NCI-H2107 treated with DMSO at 0.1 percent for 48 hours (cell line): ENCODE data around the gene ITIH4.
"Not testable (repeated sequence)": the region's sequence is repeated elsewhere in the genome, so short reads cannot be mapped to it uniquely, and the experiment has no call there.

Source experiments
- DNase-seq: peaks from one replicate; lab custom pipeline; 2025; ENCODE audit not compliant: unreplicated experiment; lab: John Stamatoyannopoulos, UW

The ITIH4 gene

DNA sequence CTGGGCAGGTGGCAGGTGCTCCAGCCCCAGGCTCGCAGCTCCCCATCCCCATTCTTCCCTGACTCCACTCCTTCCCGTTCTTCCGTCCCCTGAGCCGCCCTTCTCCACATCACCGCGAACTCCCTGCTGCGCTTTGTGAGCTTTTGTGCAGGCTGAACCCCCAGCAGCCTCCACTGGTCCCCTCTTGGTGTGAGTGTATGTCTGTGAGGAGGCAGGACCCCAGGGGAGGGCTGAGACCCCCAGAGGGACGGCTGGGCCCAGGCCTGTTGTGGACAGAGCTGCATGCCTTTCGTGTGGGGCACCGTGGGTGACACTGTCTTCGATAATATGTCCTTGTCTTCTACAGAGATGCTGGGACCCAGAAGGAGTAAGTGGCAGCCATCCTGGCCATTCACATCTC lies 43.2 kb downstream of the ITIH4 start:
- no peak for DNase-seq

DNA sequence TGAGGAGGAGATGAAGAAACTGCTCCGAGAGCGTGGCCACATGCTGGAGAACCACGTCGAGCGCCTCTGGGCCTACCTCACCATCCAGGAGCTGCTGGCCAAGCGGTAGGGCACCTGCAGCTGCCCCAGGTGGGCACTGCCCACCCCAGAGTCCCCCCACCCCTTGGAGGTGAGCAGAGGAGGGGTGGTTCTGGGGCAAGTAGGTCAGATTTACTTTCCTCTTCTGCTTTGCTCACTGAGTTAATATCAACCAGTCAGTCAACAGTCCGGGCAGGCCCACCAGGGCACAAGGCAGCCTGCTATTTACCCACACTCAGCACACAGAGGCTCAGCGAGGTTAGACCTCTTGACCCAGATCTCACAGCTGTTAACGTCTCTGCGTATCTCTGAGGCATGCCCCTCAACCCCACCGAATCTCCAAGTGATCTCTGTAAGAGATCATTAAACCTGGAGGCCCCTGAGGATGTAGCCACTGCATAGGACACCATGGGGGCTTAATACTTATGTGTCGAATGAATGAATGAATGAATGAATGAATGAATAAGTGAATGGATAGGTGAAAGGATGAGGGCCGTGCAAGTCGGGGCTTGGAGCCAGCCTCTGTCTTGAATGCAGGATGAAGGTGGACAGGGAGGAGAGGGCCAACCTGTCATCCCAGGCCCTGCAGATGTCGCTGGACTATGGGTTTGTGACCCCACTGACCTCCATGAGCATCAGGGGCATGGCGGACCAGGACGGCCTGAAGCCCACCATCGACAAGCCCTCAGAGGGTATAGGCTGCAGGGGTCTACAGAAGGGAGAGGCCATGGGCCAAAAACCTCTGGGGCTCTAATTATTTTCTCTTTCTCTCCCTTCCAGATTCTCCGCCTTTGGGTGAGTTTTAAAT lies 43.9 kb downstream of the ITIH4 start:
- no peak for DNase-seq

DNA sequence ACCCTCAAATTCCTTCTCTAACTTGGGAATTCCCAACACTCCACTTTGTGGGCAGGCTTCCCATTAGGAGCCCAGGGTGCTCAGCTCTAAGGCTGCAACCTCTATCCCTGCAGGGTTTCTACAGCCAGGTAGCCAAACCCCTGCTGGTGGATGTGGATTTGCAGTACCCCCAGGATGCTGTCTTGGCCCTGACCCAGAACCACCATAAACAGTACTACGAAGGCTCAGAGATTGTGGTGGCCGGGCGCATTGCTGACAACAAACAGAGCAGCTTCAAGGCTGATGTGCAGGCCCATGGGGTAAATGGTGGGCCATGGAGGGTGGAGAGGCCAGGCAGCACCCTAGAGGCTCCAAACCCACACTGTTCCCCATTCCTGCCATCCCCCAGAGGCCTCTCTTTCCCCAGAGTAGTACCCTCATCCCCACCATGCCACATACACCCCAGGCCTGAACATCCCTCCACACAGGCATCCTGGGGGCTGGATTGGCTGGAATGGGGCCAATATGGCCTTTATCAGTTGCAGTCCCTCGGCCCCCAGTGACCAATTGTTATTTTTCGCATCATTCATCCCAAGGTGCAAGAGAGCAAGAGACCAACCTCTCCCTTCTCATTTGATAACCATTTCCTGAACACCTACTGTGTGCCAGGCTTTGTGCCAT lies 45.4 kb downstream of the ITIH4 start:
- no peak for DNase-seq

DNA sequence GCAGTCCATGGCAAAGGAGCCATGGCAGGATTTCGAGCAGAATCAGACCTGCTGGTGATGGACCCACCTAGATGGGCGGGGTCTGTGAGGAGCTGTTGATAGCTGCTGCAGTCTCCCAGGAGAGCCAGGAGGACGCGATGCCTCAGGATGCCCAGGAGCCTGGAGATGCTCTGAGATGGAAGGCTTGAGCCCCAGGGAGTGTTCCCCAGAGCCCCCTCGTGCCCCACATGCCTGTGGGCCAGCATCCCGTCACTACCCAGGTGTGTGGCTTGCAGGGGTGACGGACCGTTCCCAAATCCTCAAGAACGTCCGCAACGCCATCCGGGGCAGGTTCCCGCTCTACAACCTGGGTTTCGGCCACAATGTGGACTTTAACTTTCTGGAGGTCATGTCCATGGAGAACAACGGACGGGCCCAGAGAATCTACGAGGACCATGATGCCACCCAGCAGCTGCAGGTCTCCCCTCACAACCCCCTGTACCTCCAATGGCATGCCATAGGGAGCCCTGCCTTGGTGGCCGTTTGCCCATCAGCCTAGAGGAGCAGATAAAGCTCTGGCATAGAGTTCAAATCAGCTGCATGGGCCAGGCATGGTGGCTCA lies 46.4 kb downstream of the ITIH4 start:
- no peak for DNase-seq

DNA sequence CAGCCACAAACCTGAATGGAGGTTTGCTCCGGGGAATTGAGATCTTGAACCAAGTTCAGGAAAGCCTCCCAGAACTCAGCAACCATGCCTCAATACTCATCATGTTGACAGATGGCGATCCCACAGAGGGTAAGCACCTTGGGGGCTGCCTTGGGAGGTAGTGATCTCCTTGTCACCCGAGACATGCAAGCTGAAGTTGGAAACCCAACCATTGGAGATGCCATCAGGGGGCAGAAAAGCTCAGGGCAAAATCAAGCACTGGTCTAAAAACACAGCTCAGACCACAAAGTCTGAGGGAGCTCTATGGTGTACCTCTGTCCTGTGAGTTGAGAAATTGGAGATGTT lies 47.3 kb downstream of the ITIH4 start:
- no peak for DNase-seq

DNA sequence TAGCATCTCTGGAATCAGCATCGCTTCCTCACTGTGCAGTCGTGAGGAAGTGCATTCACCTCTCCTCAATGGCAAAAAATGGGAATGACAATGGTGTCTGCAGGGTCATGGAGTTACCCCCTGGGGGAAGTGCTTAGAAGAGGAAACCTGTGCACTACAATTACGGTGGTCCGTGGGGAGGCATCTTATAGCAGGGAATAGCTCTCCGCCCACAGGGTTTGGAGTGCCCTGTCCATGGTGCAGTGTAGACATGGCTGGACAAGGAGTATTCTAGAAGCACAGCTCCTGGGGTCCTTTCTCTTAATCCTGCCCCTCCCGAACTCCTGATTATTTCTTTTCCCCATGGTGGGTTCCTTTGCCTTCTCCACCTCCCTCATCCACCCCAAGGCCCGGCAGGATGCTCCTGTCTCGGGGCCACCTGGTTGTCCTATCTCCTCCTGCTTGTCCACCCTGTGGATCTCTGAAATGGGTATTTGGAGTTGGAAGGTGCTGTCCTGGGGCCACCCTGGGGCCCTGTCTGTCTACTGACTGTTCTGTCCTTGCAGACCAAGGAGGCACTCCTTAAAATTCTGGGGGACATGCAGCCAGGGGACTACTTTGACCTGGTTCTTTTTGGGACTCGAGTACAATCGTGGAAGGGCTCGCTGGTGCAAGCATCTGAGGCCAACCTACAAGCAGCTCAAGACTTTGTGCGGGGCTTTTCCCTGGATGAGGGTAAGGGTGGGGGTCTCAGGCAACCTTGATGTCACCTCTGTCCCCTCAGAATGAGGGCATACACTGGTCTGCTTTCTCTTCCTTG lies 47.9 kb downstream of the ITIH4 start:
- no peak for DNase-seq

DNA sequence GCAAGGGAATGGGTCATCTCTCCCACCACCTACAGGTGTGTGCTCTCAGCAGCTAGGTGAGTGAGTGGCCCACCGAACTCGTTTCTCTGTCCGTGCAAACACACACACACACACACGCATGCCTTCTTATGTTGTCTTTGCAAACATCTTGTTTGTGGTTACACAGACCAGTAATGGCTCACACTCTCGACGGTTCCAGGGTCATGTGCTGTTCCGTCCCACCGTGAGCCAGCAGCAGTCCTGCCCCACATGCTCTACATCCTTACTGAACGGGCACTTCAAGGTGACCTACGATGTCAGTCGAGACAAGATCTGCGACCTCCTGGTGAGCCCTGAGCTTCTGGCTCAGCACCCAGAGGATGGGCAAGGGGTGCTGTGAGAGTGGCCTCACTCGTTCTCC lies 48.7 kb downstream of the ITIH4 start:
- no peak for DNase-seq

DNA sequence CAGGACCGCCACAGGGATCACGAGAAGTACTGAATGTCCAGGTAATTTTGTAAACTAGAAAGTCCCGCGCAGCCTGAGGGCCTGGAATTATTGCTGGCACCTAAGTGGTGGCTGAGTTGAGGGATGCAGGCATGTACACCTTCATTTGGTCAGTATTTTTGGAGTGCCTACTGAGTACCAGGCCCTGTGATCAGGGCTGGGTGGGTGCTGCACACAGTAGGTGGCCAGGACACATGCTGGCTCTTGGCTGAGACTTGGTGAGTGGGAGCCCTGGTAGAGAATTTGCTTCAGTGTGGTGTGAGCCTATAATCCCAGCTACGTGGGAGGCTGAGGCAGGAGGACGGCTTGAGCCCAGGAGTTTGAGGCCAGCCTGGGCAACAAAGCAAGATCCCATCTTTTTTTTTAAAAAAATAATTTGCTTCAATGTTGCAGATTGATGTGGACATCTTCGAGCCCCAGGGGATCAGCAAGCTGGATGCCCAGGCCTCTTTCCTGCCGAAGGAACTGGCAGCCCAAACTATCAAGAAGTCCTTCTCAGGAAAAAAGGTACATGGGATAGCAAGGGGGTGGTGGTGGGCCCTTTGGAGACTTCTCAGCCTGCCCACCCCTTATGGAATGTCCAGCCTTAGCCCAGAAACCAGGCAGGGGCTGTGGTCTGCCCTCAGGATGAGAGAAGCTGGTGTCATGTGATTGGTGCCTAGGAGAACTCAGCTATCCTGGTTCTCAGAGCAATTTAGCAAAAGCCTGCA lies 50.5 kb downstream of the ITIH4 start:
- no peak for DNase-seq

DNA sequence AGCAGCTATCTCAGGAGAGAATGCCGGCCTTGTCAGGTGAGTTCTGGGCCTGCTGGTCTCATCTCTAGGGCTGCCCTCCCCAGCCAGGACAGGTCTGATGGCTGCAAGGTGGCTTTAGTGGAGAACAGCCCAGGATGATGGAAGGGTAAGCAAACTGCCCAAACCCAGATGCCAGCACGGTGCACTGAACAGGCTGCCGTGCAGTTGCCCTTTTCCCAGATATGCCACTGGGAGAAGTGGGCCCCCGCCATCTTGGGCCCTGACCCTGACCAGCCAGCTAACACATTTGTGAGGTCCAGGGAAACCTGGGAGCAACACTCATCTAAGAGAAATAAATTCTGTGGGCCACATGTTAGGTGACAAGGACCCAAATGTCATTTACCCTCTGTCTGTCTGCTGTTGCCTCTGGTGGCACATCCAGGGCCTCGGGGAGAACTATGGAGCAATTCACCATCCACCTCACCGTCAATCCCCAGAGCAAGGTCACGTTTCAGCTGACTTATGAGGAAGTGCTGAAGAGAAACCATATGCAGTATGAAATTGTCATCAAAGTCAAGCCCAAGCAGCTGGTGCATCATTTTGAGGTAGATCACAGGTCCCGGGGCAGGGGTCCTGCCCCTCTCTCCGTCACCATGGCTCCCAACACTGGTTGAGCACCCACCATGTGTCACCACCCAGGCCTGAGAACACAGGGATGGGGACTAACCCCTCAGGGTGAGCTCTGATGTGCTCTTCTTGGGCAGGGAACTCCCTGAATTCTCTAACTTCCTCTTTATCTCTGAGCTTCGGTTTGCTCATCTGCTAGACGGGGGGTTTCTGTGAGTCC lies 51.2 kb downstream of the ITIH4 start:
- no peak for DNase-seq

DNA sequence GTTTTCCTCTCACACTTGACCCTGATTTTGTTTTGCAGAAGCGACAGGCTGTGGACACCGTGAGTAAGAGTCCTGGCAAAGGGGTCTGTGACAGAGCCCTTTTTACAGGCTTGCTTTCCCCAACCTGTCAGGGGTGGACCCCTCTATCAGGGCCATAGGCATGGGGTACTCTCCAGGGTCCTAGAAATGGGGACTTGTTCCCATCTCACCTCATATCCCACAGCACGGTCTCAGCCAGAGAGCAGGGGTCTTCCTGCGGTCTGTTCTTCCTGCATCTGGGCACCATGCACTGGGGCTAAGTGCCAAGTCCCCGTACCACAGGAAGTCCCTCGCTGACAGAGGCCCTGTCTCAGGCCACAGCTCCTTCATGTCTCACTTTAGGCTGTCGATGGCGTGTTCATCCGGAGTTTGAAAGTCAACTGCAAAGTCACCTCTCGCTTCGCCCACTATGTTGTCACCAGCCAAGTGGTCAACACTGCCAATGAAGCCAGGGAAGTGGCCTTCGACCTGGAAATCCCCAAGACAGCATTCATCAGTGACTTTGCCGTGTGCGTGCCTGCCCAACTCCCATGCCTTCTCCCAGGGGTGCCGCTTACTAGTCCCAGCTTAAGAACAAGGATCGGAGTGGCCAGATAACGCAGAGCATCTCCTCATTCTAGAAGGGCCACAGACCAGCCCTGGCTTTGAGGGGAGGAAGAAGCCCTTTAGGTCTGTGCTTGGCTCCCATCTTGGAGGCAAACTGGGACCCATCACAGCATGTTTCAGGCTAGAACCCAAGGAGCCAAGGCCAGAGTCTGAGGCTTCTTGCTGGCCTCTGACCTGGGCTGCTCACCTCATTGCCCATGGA lies 52.3 kb downstream of the ITIH4 start:
- no peak for DNase-seq

DNA sequence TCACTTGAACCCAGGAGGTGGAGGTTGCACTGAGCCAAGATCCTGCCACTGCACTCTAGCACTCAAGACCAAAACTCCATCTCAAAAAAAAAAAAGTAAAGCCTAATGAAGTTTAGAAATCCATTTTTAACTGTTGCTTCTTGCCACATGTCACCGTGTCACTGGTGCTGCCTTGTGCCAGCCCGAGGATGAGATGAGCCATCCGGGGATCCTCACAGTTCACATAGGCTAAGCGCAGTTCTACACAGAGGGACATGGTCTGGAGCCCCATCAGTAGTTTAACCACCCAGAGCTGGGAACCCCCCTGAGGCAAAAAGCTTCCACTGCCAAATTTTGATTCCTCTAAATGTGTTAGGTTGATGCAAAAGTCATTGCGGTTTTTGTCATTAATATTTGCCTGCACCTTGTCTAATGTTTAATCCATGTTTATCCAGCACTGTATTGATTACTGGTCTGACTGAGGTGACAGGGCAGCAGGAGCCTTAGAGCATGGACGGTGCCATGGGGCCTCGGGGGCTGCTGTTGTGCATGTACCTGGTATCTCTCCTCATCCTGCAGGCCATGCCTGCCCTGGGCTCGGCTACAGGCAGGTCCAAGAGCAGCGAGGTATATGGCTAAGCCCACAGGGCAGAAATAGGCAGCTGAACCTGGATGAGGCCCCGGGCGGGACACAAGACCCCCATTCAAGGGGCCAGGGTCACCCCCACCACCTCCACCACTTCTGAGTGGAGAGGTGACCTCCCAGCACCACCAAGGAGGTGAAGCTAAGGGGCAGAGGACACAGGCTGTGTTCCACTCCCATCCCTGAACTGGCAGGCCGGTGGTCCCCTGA lies 53.1 kb downstream of the ITIH4 start, which contains the start of gene ITIH1:
Gene ITIH1 (plus strand): TSS at position 473 of the 832 bp plus-strand sequence. CDS start 17 bp downstream, at position 490.
- DNase-seq, result no peak

DNA sequence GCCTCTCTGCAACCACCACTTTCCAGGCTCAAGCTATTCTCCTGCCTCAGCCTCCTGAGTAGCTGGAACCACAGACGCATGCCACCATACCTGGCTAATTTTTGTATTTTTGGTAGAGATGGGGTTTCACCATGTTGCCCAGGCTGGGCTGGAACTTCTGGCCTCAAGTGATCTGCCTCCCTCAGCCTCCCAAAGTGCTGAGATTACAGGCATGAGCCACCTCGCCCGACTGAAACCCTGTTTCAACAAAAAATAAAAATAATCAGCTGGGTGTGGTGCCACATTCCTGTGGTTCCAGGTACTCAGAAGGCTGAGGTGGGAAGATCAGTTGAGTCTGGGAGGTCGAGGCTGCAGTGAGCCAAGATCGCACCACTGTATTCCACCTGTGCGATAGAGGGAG lies 54.0 kb downstream of the ITIH4 start:
- not testable (repeated sequence) for DNase-seq

DNA sequence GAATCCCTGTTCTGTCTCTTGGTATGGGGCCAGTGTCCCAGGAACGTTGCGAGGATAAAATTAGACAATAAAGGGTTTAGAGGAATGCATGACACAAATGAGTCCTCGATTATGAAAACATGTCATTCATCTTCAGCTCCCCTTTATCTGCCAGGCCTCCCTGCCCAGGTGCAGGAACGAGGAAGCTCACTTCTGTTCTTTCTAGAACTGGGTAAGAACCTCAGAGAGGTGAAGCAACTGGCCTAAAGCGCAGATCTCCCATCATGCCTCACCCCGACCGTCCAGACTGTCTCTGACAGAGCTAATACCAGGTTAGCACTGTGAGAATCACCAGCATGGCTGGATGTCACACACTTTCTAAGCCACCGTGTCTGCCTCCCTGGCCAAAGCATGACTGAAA lies 54.6 kb downstream of the ITIH4 start:
- DNase-seq, result no peak

DNA sequence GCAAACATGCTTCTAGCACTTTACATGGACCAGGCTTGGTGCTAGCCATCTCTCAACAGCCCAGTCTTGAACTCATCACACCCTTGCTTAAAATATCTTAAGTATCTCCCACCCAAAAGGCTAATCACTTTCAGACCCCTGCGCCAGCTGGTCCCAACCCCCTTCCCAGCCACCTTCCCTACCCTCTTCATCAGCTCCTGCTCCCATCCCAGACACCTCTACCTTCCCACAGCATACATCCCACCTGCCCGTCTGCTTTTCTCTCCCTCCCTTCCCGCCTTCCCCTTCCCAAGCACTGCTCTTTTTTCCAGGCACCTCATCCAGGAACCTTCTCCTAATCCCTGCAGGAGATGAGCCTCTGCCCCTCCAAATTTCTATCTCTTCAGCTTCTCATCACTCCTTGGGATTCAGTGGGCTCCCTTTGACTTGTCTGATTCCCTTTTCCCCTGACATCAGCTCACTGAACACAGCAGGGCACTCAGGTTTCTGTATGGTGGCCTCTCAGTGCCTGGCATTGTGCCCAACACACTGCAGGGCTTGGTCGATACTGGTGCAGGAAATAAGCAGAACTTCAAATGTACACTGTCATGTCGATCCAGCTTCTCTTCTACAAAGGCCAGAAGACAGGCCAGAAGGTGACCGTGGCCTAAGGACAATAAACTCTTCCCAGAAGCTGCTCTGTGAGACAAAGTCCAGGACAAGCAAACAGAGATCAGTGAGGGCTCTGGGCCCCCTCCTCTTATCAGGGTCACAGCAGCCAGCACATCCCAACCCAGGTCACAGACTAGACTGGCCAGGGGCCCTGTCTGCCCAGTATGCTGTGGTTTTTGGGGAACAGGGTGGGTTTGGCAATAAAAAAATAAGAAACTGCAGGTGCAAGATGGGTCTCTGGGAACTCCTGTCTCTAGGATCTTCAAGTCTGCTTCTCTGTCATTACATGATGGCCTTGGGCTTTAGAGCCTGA lies 55.3 kb downstream of the ITIH4 start:
- DNase-seq, result peak; percentile 18

DNA sequence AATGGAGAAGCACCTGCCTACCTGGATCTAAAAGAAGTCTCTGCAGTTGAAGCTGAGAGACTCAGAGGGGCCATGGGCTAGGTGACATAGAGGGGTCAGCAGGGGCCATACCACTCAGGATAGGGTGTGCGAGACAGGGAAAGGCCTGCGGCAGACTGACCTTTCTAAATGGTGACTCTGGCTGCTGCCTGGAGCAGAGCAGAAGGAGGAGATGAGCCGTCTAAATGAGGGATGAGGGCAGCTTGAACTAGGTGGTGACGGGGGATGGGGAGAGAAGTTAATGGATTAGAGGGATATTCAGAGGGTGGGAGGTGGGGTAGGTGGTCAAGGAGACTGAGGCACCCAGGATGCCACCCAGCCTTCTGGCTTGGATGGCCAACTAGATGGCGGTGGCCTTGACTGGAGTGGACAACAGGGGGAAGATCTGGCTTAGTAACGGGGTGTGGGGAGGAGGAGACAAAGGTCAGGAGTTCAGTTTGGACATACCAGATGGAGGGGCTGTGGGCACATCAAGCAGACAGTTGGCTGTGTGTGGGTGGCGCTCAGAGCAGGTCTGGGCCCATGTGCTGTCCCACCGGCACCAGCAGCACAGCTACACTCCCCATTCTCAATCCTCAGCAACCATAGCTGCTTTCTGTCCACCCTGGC lies 56.3 kb downstream of the ITIH4 start:
- DNase-seq, result no peak

DNA sequence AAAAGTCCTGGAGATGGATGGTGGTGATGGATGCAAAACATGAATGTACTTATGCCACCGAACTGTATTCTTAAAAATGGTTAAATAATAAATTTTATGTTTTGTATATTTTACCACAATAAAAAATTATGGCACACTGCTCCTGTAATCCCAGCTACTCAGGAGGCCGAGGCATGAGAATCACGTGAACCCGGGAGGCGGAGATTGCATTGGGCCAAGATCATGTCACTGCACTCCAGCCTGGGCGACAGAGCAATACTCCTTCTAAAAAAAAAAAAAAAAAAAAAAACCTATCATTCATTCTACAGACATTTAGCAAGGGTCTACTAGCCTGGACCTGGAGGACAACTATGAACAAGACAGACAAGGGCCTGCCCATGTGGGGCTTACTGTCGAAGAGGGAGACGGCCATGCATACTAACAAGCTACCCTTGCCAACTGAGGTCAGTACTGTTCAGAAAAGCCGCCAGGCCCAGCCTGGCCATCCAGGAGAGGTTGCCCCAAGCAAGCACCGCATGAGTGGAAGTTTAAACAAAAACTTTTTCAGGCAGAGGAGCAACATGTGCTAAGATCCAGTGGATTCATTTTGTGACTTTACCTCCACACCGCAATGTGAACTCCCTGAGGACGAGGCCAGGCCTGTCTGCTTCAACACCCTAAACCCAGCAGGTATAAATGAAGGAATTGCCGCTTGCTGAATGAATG lies 57.0 kb downstream of the ITIH4 start:
- no peak for DNase-seq
